Calu3 (cell line): ENCODE measurements around the gene PAPPA. TPM values are rescaled to one million over a fixed set of nuclear protein-coding genes. Genes with fewer than 3 reads are reported as not detected.

Experiments used
- BruUV-seq: library from RNA; stranded (reverse); fragments of 400-500 nt; replicated peaks from 2 replicates; lab custom pipeline; 2021; lab: Mats Ljungman, UMichigan
- CTCF ChIA-PET: fragments of 300-600 bp; sonication (Branson Sonifier 250); formaldehyde crosslinking; loops from one replicate; lab custom pipeline; 2022; ENCODE audit warnings: antibody characterized with exemption; lab: Charles Lee
- DNase-seq: peaks from one replicate; pipeline ENCODE4 v3.0.0; 2022
- H3K27ac Mint-ChIP-seq: one replicate; pipeline ENCODE4 v1.8.0; 2022; ENCODE audit warnings: mixed read lengths; ENCODE audit not compliant: unreplicated experiment
- H3K27me3 Mint-ChIP-seq: one replicate; pipeline ENCODE4 v1.8.0; 2022; ENCODE audit warnings: mixed read lengths; ENCODE audit not compliant: unreplicated experiment
- H3K36me3 Mint-ChIP-seq: one replicate; pipeline ENCODE4 v1.8.0; 2022; ENCODE audit warnings: mild to moderate bottlenecking, moderate library complexity, mixed read lengths; ENCODE audit not compliant: insufficient read depth, unreplicated experiment
- H3K4me1 Mint-ChIP-seq: one replicate; pipeline ENCODE4 v1.8.0; 2022; ENCODE audit warnings: mild to moderate bottlenecking, low read depth, mixed read lengths; ENCODE audit not compliant: unreplicated experiment
- H3K4me3 Mint-ChIP-seq: one replicate; pipeline ENCODE4 v1.8.0; 2022; ENCODE audit warnings: mild to moderate bottlenecking, low read depth, moderate library complexity, mixed read lengths; ENCODE audit not compliant: unreplicated experiment
- H3K9me3 Mint-ChIP-seq: one replicate; pipeline ENCODE4 v1.8.0; 2022; ENCODE audit warnings: low read depth, mixed read lengths; ENCODE audit not compliant: unreplicated experiment
- intact Hi-C: fragments of 100-400 bp; cut with micrococcal nuclease; formaldehyde crosslinking; loops from one replicate; pipeline ENCODE4 v1.10.0; 2022; ENCODE audit not compliant: unreplicated experiment
- total RNA-seq: library from RNA; stranded (reverse); gene quantifications from 2 replicates; pipeline ENCODE4 v1.2.3, GENCODE V29; 2022
- TF ChIP-seq, protein P1 (sequence below): fragments of 200-600 bp; IDR thresholded peaks from one replicate; pipeline ENCODE4 v1.8.0; 2022; ENCODE audit warnings: antibody characterized with exemption; ENCODE audit not compliant: unreplicated experiment

Gene PAPPA
- total RNA-seq, 1 experiment from 2014 or later: not detected

DNA sequence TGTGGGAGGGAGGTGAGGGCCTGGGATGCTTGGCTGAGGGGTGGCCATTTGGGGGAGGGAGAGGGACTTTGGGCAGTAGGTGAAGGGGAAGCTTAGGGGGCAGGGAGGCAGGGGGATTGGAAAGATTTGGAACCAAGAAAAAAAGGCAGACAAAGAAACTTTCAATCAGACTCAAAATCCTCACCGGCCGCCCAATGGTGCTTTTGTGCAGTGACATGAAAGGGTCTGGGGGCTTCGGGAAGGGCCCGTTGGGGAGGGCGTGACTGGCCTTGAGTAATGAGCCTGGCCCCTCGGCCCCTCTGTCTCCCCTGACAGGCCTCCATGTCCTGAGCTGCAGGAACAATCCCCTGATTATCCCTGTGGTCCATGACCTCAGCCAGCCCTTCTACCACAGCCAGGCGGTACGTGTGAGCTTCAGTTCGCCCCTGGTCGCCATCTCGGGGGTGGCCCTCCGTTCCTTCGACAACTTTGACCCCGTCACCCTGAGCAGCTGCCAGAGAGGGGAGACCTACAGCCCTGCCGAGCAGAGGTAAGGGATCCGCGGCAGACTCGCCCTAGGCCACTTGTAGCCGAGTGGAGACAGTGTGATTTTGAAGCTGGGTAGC is 181.1 kb downstream of the PAPPA start:
- no TSS peak for BruUV-seq
- no peak overlapping the region for H3K4me3 Mint-ChIP-seq
- intact Hi-C loops: no loop called here
- H3K27ac Mint-ChIP-seq: no peak overlapping the region
- TF ChIP-seq, protein P1, sequence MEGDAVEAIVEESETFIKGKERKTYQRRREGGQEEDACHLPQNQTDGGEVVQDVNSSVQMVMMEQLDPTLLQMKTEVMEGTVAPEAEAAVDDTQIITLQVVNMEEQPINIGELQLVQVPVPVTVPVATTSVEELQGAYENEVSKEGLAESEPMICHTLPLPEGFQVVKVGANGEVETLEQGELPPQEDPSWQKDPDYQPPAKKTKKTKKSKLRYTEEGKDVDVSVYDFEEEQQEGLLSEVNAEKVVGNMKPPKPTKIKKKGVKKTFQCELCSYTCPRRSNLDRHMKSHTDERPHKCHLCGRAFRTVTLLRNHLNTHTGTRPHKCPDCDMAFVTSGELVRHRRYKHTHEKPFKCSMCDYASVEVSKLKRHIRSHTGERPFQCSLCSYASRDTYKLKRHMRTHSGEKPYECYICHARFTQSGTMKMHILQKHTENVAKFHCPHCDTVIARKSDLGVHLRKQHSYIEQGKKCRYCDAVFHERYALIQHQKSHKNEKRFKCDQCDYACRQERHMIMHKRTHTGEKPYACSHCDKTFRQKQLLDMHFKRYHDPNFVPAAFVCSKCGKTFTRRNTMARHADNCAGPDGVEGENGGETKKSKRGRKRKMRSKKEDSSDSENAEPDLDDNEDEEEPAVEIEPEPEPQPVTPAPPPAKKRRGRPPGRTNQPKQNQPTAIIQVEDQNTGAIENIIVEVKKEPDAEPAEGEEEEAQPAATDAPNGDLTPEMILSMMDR: no peak
- H3K27me3 Mint-ChIP-seq: peaks cover 22% of the 10 kb centered on the region
- no peaks in the 10 kb centered on the region for H3K36me3 Mint-ChIP-seq
- H3K9me3 Mint-ChIP-seq: peaks cover 2% of the 10 kb centered on the region
- H3K4me1 Mint-ChIP-seq: no peaks in the 10 kb centered on the region
- CTCF ChIA-PET: no interaction called here
- DNase-seq: no peak

DNA sequence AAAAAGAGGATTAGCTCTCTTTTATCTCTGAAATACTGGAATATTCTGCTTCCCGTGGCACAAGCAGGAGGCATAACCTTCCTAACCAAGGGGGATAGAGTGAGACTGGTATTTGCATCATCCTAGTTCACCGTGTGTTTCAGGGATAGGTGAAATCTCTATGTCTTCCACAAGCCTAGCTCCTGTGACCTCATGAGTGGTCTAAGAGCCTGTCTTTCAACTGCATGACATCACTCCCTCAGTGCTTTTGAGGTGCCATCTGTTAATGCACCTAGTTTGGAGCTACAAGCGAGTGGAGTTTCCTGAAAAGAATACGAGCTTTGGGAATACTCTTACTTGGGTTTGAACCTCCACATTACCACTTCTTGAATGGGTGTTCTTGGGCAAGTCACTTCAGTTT is 181.8 kb downstream of the PAPPA start:
- intact Hi-C loops: no loop called here
- TF ChIP-seq, protein P1: no peak
- CTCF ChIA-PET: no interaction called here

DNA sequence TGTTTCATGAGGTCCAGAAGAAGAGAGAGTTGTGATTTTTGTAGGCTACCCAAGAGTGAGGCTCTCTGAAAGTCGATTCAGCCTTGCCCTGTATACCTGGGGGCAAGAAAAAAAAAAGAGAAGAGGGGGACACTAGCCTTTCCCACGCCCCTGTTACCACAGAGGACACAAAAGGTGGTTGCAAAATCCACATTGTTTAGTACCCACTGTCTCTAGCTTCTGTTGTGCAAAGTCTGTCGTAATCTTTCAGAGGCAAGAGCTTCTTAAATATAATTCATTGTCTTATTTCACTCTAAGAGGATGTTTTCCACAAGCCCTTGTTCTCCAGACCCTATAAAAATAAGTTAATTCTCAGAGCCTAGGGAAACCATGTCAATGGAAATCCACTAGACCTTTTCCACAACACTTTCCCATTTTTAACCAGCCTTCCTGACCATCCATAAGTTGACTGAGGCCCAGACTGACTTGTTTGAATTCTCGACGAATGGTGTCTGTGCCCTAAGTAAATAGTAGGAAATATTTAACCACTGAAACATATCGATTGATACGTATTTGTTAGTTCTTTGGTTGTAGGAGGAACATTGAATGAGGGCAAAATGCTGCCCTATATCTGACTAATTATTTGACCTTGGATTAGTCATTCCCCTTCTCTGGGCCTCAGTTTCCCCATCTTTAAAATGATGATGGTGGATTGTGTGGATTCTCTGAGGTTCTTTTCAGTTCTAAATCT is 182.7 kb downstream of the PAPPA start:
- no peak overlapping the region for H3K4me3 Mint-ChIP-seq
- H3K27me3 Mint-ChIP-seq: peaks cover 35% of the 10 kb centered on the region
- CTCF ChIA-PET: no interaction called here
- TF ChIP-seq, protein P1: no peak
- H3K27ac Mint-ChIP-seq: no peak overlapping the region
- H3K9me3 Mint-ChIP-seq: peaks cover 2% of the 10 kb centered on the region
- no peak for DNase-seq
- BruUV-seq: no TSS peak
- intact Hi-C loops: no loop called here
- no peaks in the 10 kb centered on the region for H3K4me1 Mint-ChIP-seq
- no peaks in the 10 kb centered on the region for H3K36me3 Mint-ChIP-seq

More for the DNA sequence above, 181.8 kb downstream of the PAPPA start:
- Mint-ChIP-seq H3K27ac (no peak overlapping the region), H3K36me3 (no peaks in the 10 kb centered on the region), H3K27me3 (peaks cover 30% of the 10 kb centered on the region), H3K4me1 (no peaks in the 10 kb centered on the region), H3K4me3 (no peak overlapping the region), H3K9me3 (peaks cover 2% of the 10 kb centered on the region)
- no TSS peak for BruUV-seq
- no peak for DNase-seq

DNA sequence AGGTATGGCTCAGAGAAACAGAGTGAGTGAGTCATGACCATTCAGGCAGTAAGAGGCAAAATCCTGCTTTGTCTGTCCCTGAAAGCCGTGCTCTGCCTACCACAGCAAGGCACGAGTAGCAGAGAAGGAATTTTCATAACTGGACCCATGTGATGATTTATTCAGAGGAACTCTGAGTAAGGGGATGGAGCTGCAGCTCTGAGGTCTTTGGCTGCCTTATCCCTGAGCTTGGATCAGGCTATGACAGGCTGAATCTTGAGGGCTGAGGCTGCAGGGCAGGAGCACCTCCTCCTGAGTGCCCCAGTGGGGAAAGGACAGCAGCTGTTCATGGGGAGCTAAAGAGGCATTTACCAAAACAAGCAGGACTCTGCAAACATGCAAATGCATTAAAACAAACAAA is 183.4 kb downstream of the PAPPA start:
- Mint-ChIP-seq H3K27me3 (peaks cover 35% of the 10 kb centered on the region), H3K4me1 (no peaks in the 10 kb centered on the region), H3K9me3 (peaks cover 2% of the 10 kb centered on the region), H3K36me3 (no peaks in the 10 kb centered on the region), H3K4me3 (no peak overlapping the region), H3K27ac (no peak overlapping the region)
- no TSS peak for BruUV-seq
- TF ChIP-seq, protein P1: no peak
- CTCF ChIA-PET: no interaction called here
- intact Hi-C loops: no loop called here
- no peak for DNase-seq
